ENCODE results near the gene PCED1B.

The PCED1B gene

GRCh38 chr12:47134005-47134404 is 54.6 kb downstream of the PCED1B start:
- no peak overlapping the region for H3K9ac ChIP-seq (ENCODE audit: low read length)
- H3K36me3 ChIP-seq (ENCODE audit: insufficient read depth, low read length), result no peaks in the 10 kb centered on the region
- no peaks in the 10 kb centered on the region for H3K9me3 ChIP-seq (ENCODE audit: low read length)
- no peak overlapping the region for H3K27ac ChIP-seq (ENCODE audit: low read depth, low read length)
- H3K27me3 ChIP-seq (ENCODE audit: control insufficient read depth in 1 of 2, insufficient read depth in 2 of 2, low read length in 2 of 2), result no peaks in the 10 kb centered on the region
- no peaks in the 10 kb centered on the region for H3K4me1 ChIP-seq (ENCODE audit: insufficient read depth, low read length)
- H3K4me3 ChIP-seq (ENCODE audit: low read depth in 1 of 2, low read length in 2 of 2), result no peak overlapping the region

DNA sequence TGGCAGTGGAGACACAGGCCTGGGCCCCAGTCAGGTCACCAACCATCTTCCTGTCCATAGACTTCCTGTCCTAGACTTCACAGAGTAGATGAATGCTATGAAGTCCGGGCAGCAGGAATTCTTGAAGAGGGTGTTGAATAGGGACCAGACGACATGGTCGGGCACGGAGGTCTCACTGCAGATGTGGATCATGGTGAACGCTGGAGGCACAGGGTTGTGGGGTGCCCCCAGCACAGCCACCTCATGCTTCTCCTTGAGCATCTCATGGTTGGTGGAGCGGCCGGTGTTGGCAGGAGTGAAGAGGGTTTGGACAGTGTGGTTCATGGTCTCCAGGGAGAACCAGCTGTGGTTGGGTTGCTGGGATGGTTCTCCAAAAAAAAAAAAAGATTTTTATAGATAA is 56.2 kb downstream of the PCED1B start:
- Histone ChIP-seq H3K9ac (ENCODE audit: low read length) (no peak overlapping the region), H3K36me3 (ENCODE audit: insufficient read depth, low read length) (no peaks in the 10 kb centered on the region), H3K4me3 (ENCODE audit: low read depth in 1 of 2, low read length in 2 of 2) (no peak overlapping the region), H3K27ac (ENCODE audit: low read depth, low read length) (no peak overlapping the region), H3K4me1 (ENCODE audit: insufficient read depth, low read length) (no peaks in the 10 kb centered on the region), H3K27me3 (ENCODE audit: control insufficient read depth in 1 of 2, insufficient read depth in 2 of 2, low read length in 2 of 2) (no peaks in the 10 kb centered on the region), H3K9me3 (ENCODE audit: low read length) (no peaks in the 10 kb centered on the region)

DNA sequence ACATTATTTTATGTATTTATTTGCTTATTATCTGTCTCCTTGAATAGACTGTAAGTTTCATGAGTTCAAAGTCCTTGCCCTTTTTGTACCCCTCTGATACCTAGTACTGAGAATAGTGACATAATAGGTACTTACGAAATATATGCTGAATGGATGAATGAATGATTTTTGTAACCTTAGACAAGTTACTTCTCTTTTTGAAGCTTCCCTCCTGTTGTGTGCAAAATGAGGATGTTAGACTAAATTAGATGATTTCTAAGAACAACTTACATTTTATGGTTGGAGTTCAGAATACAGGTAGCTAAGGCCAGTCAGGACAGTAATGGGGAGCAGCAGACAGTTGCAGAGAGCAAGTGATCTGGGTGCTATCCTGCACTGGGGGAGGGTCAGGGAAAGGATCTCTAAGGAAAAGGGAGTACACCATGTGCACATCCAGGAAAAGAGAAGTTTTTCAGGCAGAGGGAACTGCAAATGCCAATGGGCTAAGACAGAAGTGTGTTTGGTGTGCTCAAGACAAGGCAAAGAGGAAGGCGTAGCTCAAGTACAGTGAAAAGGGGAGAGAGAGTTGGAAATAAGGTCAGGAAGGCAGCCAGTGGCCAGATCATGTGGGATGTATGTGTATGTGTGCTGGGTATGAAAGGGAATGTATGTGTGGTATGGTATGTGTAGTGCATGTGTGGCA is 59.7 kb downstream of the PCED1B start:
- Histone ChIP-seq H3K9ac (ENCODE audit: low read length) (no peak overlapping the region), H3K27ac (ENCODE audit: low read depth, low read length) (no peak overlapping the region)

DNA sequence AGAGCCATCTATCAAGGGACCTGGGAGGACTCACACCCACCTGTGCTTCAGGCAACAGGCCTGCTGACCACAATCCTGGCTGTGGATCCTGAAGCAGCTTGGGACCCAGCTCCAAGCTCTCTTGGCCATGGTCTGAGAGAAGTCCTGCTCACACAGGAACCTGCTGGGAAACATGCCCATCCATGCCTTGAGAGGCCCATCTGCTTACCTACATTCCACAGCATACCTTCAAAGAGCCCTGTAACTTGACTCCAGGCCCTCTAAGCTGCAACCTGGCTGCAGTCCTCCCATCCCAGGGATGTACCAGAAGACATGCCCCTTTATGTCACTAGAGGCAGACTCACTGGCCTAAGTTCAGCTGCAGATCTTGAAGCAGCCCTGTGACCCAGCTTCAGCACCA is 62.0 kb downstream of the PCED1B start:
- H3K4me1 ChIP-seq (ENCODE audit: insufficient read depth, low read length), result no peaks in the 10 kb centered on the region
- no peak overlapping the region for H3K4me3 ChIP-seq (ENCODE audit: low read depth in 1 of 2, low read length in 2 of 2)
- no peak overlapping the region for H3K27ac ChIP-seq (ENCODE audit: low read depth, low read length)
- H3K9ac ChIP-seq (ENCODE audit: low read length), result no peak overlapping the region
- no peaks in the 10 kb centered on the region for H3K36me3 ChIP-seq (ENCODE audit: insufficient read depth, low read length)
- H3K9me3 ChIP-seq (ENCODE audit: low read length), result no peaks in the 10 kb centered on the region
- no peaks in the 10 kb centered on the region for H3K27me3 ChIP-seq (ENCODE audit: control insufficient read depth in 1 of 2, insufficient read depth in 2 of 2, low read length in 2 of 2)

More for the DNA sequence above, 59.7 kb downstream of the PCED1B start:
- no peak overlapping the region for H3K4me3 ChIP-seq (ENCODE audit: low read depth in 1 of 2, low read length in 2 of 2)
- H3K36me3 ChIP-seq (ENCODE audit: insufficient read depth, low read length), result no peaks in the 10 kb centered on the region
- H3K27me3 ChIP-seq (ENCODE audit: control insufficient read depth in 1 of 2, insufficient read depth in 2 of 2, low read length in 2 of 2), result no peaks in the 10 kb centered on the region
- H3K4me1 ChIP-seq (ENCODE audit: insufficient read depth, low read length), result no peaks in the 10 kb centered on the region
- no peaks in the 10 kb centered on the region for H3K9me3 ChIP-seq (ENCODE audit: low read length)

GRCh38 chr12:47144769-47145168 is 65.3 kb downstream of the PCED1B start:
- H3K36me3 ChIP-seq (ENCODE audit: insufficient read depth, low read length), result no peaks in the 10 kb centered on the region
- no peak overlapping the region for H3K4me3 ChIP-seq (ENCODE audit: low read depth in 1 of 2, low read length in 2 of 2)
- H3K4me1 ChIP-seq (ENCODE audit: insufficient read depth, low read length), result peaks cover 11% of the 10 kb centered on the region
- H3K27ac ChIP-seq (ENCODE audit: low read depth, low read length), result no peak overlapping the region
- H3K27me3 ChIP-seq (ENCODE audit: control insufficient read depth in 1 of 2, insufficient read depth in 2 of 2, low read length in 2 of 2), result no peaks in the 10 kb centered on the region
- H3K9me3 ChIP-seq (ENCODE audit: low read length), result no peaks in the 10 kb centered on the region
- H3K9ac ChIP-seq (ENCODE audit: low read length), result no peak overlapping the region

- Histone ChIP-seq H3K36me3 (ENCODE audit: insufficient read depth, low read length) (no peaks in the 10 kb centered on the region), H3K4me3 (ENCODE audit: low read depth in 1 of 2, low read length in 2 of 2) (no peak overlapping the region), H3K27me3 (ENCODE audit: control insufficient read depth in 1 of 2, insufficient read depth in 2 of 2, low read length in 2 of 2) (no peaks in the 10 kb centered on the region), H3K4me1 (ENCODE audit: insufficient read depth, low read length) (peaks cover 11% of the 10 kb centered on the region), H3K9ac (ENCODE audit: low read length) (no peak overlapping the region), H3K27ac (ENCODE audit: low read depth, low read length) (no peak overlapping the region), H3K9me3 (ENCODE audit: low read length) (no peaks in the 10 kb centered on the region)
These were observed 65.8 kb downstream of the PCED1B start for GRCh38 chr12:47145188-47145587.

- H3K27me3 ChIP-seq (ENCODE audit: control insufficient read depth in 1 of 2, insufficient read depth in 2 of 2, low read length in 2 of 2), result no peaks in the 10 kb centered on the region
- H3K27ac ChIP-seq (ENCODE audit: low read depth, low read length), result no peak overlapping the region
- H3K36me3 ChIP-seq (ENCODE audit: insufficient read depth, low read length), result no peaks in the 10 kb centered on the region
These were observed 68.3 kb downstream of the PCED1B start for GRCh38 chr12:47147739-47148138.

DNA sequence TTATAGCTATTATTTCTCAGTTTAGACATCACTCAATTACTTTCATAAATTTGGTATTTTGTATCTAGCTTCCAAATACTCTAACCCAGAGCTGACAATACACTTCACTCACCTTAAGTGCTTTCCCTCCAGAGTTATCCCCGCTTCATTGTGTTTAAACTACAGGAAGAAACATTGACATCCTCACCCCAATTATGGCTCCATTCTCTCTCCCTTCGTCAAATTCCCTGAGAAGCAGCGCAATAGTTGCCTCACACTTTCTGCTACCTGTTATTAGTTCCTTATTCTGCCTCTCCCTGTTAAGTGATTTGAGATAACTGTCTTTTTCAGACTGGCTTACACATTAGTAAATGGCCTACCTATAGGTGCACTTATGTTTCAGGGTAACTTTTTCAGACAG is 69.7 kb downstream of the PCED1B start:
- Histone ChIP-seq H3K27me3 (ENCODE audit: control insufficient read depth in 1 of 2, insufficient read depth in 2 of 2, low read length in 2 of 2) (no peaks in the 10 kb centered on the region), H3K4me1 (ENCODE audit: insufficient read depth, low read length) (peaks cover 11% of the 10 kb centered on the region)

More at GRCh38 chr12:47147739-47148138, 68.3 kb downstream of the PCED1B start:
- Histone ChIP-seq H3K9me3 (ENCODE audit: low read length) (no peaks in the 10 kb centered on the region), H3K4me1 (ENCODE audit: insufficient read depth, low read length) (peaks cover 11% of the 10 kb centered on the region), H3K4me3 (ENCODE audit: low read depth in 1 of 2, low read length in 2 of 2) (no peak overlapping the region), H3K9ac (ENCODE audit: low read length) (no peak overlapping the region)

DNA sequence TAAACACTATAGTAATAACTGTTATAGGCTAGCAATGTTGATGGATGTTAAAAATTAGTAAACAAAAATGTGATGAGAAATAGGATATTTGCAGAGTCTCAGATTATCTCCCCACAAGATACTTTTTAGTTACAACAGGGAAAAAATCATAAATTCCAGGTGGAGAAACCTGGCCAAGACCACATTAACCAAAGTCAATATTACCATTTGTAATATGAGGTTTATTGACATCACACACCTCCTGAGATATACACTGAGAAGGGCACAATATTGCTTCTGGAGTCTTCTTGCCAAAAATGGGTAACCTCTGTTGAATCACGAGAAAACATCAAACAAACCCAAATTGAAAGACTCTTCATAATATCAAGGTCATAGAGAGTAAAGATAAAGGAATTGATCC is 72.7 kb downstream of the PCED1B start:
- H3K9ac ChIP-seq (ENCODE audit: low read length), result no peak overlapping the region
- no peaks in the 10 kb centered on the region for H3K27me3 ChIP-seq (ENCODE audit: control insufficient read depth in 1 of 2, insufficient read depth in 2 of 2, low read length in 2 of 2)
- H3K4me3 ChIP-seq (ENCODE audit: low read depth in 1 of 2, low read length in 2 of 2), result no peak overlapping the region
- peaks cover 32% of the 10 kb centered on the region for H3K4me1 ChIP-seq (ENCODE audit: insufficient read depth, low read length)
- H3K36me3 ChIP-seq (ENCODE audit: insufficient read depth, low read length), result no peaks in the 10 kb centered on the region
- H3K27ac ChIP-seq (ENCODE audit: low read depth, low read length), result no peak overlapping the region
- H3K9me3 ChIP-seq (ENCODE audit: low read length), result no peaks in the 10 kb centered on the region

More for the DNA sequence above, 69.7 kb downstream of the PCED1B start:
- H3K27ac ChIP-seq (ENCODE audit: low read depth, low read length), result no peak overlapping the region
- no peaks in the 10 kb centered on the region for H3K9me3 ChIP-seq (ENCODE audit: low read length)
- H3K9ac ChIP-seq (ENCODE audit: low read length), result no peak overlapping the region
- no peak overlapping the region for H3K4me3 ChIP-seq (ENCODE audit: low read depth in 1 of 2, low read length in 2 of 2)
- H3K36me3 ChIP-seq (ENCODE audit: insufficient read depth, low read length), result no peaks in the 10 kb centered on the region

- peaks cover 21% of the 10 kb centered on the region for H3K4me1 ChIP-seq (ENCODE audit: insufficient read depth, low read length)
- no peaks in the 10 kb centered on the region for H3K36me3 ChIP-seq (ENCODE audit: insufficient read depth, low read length)
- no peak overlapping the region for H3K27ac ChIP-seq (ENCODE audit: low read depth, low read length)
- no peaks in the 10 kb centered on the region for H3K27me3 ChIP-seq (ENCODE audit: control insufficient read depth in 1 of 2, insufficient read depth in 2 of 2, low read length in 2 of 2)
- no peaks in the 10 kb centered on the region for H3K9me3 ChIP-seq (ENCODE audit: low read length)
- no peak overlapping the region for H3K9ac ChIP-seq (ENCODE audit: low read length)
- H3K4me3 ChIP-seq (ENCODE audit: low read depth in 1 of 2, low read length in 2 of 2), result no peak overlapping the region
These were observed 76.2 kb downstream of the PCED1B start for GRCh38 chr12:47155457-47156166.

DNA sequence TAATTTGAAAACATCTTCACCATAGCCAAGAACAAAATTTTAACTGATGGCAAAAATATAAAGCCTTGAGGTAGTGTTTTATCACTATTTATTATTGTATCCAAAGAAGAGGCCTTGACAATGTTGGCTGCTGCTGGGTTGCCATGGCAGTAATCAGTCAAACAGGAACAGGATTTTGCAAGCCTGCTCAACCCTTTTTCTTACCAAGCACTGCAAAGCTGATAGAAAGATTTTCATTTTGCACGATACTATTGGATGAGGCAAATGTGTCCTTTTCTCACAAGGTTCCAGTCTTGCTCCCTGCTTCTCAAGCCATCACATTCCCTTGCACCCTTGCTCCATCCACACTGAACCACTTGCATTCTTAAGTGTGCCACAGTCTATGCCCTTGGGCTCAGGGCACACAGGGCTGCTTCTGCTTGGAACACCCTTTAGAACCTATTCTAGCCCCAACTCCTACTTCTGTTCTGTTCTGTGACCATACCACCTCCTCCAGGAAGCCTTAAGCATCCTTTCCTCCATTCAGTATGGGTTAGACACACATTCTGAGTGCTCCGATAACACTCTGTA is 76.8 kb downstream of the PCED1B start:
- Histone ChIP-seq H3K4me1 (ENCODE audit: insufficient read depth, low read length) (peaks cover 21% of the 10 kb centered on the region), H3K9me3 (ENCODE audit: low read length) (no peaks in the 10 kb centered on the region), H3K36me3 (ENCODE audit: insufficient read depth, low read length) (no peaks in the 10 kb centered on the region), H3K9ac (ENCODE audit: low read length) (no peak overlapping the region), H3K4me3 (ENCODE audit: low read depth in 1 of 2, low read length in 2 of 2) (no peak overlapping the region), H3K27ac (ENCODE audit: low read depth, low read length) (no peak overlapping the region), H3K27me3 (ENCODE audit: control insufficient read depth in 1 of 2, insufficient read depth in 2 of 2, low read length in 2 of 2) (no peaks in the 10 kb centered on the region)

All from muscle layer of colon (tissue), 2 donors.